Testis (tissue), 3 donors: ENCODE results near the gene CLMN. TPM values are rescaled to one million over a fixed set of nuclear protein-coding genes. Genes with fewer than 3 reads are reported as not detected.

Experiments used
- DNase-seq: peaks from one replicate; pipeline ENCODE4 v3.0.0-alpha.2; 2019
- H3K27ac ChIP-seq, 2 donors: fragments of 200-600 bp; sonication (generic); one replicate each; pipeline ENCODE4 v1.5.1; 2019
- H3K27me3 ChIP-seq: fragments of 200-600 bp; sonication (generic); one replicate; pipeline ENCODE4 v1.5.1; 2019
- H3K36me3 ChIP-seq: fragments of 200-600 bp; sonication (generic); one replicate; pipeline ENCODE4 v1.5.1; 2017; ENCODE audit warnings: low read depth; ENCODE audit errors: missing control alignments
- H3K4me1 ChIP-seq: fragments of 200-600 bp; sonication (generic); one replicate; pipeline ENCODE4 v1.5.1; 2019
- H3K4me3 ChIP-seq, 2 donors: fragments of 200-600 bp; sonication (generic); one replicate each; pipeline ENCODE4 v1.5.1; 2017 to 2019
- H3K9me3 ChIP-seq: fragments of 200-600 bp; sonication (generic); one replicate; pipeline ENCODE4 v1.5.1; 2017
- POLR2A ChIP-seq: fragments of 450-650 bp; IDR thresholded peaks from one replicate; pipeline ENCODE4 v1.6.1; 2017; ENCODE audit warnings: antibody characterized with exemption, mild to moderate bottlenecking, moderate library complexity
- WGBS, 2 donors: methylation state at CpG; one replicate each; pipeline ENCODE4 v1.1.5; 2018; 5-methylcytosine and 5-hydroxymethylcytosine counted together
- intact Hi-C: fragments of 100-400 bp; cut with DNase I; formaldehyde crosslinking; loops from one replicate; pipeline ENCODE4 v1.15.1; 2023; ENCODE audit warnings: low total_unique reads
- polyA plus RNA-seq: library from polyadenylated mRNA; stranded (reverse); fragments of 350-450 nt; fragmentation: Illumina TruSeq; extraction: RNeasy Lipid Tissue Mini Kit (QIAGEN cat#74804); gene quantifications from one replicate; pipeline ENCODE4 v1.2.3, GENCODE V29; 2014; ENCODE audit warnings: low read depth, low replicate concordance; ENCODE audit not compliant: insufficient read depth
- total RNA-seq, 2 donors: library from RNA; depleted of rRNA; stranded (reverse); fragments of >200 nt; gene quantifications; one replicate each; pipeline ENCODE4 v1.2.3, GENCODE V29; 2016
- TF ChIP-seq, protein P1 (sequence below), 3 experiments: fragments of 450-650 bp in 2 of 3; fragments of 200-600 bp in 1 of 3; sonication (generic) in 1 of 3; IDR thresholded peaks; one replicate each; pipeline ENCODE4 v1.5.1; 2016 to 2019; ENCODE audit warnings: antibody characterized with exemption in 3 of 3, mild to moderate bottlenecking in 2 of 3, moderate library complexity in 1 of 3

The CLMN gene
- total and polyA plus RNA-seq, 3 donors from 2014 or later: 35.9 to 134 (median 68.0) TPM

- Histone ChIP-seq H3K36me3 (no peaks in the 10 kb centered on the region), H3K27me3 (no peaks in the 10 kb centered on the region), H3K4me3 (no peak overlapping the region), H3K4me1 (no peaks in the 10 kb centered on the region), H3K27ac (no peak overlapping the region), H3K9me3 (no peaks in the 10 kb centered on the region)
- intact Hi-C loops: no loop called here
- 88 to 100% methylated on average over 1 to 2 of the region's 2 CpGs for WGBS, 2 donors
- DNase-seq: no peak
- no peak for TF ChIP-seq POLR2A
- TF ChIP-seq, protein P1, sequence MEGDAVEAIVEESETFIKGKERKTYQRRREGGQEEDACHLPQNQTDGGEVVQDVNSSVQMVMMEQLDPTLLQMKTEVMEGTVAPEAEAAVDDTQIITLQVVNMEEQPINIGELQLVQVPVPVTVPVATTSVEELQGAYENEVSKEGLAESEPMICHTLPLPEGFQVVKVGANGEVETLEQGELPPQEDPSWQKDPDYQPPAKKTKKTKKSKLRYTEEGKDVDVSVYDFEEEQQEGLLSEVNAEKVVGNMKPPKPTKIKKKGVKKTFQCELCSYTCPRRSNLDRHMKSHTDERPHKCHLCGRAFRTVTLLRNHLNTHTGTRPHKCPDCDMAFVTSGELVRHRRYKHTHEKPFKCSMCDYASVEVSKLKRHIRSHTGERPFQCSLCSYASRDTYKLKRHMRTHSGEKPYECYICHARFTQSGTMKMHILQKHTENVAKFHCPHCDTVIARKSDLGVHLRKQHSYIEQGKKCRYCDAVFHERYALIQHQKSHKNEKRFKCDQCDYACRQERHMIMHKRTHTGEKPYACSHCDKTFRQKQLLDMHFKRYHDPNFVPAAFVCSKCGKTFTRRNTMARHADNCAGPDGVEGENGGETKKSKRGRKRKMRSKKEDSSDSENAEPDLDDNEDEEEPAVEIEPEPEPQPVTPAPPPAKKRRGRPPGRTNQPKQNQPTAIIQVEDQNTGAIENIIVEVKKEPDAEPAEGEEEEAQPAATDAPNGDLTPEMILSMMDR (IDR thresholded peaks at IDR 0.05): no peak
These were observed 152.5 kb downstream of the CLMN start for GRCh38 chr14:95167177-95167576.

DNA sequence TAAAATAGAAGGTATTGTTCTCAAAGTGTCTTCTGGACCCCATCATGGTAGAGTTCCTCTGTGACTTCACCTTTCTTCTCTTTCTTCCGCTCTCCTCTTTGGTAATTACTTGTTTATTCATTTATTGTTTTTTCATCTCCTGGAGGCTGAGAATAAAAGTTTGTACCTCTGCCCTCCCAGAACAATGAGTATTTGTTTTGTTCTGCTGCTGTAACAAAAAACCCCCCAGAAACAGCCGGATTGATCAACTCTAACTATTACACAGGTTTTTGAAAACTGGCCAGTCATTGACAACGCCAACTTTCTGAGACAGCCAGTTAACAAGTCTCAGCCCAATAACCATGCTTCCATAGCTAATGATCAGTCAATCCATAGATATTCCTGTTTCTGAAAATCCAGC is 154.2 kb downstream of the CLMN start:
- 92 to 95% methylated on average over 3 of the region's 3 CpGs for WGBS, 2 donors
- H3K27me3 ChIP-seq: no peaks in the 10 kb centered on the region
- no peaks in the 10 kb centered on the region for H3K9me3 ChIP-seq
- H3K27ac ChIP-seq: no peak overlapping the region
- intact Hi-C loops: no loop called here
- no peaks in the 10 kb centered on the region for H3K4me1 ChIP-seq
- TF ChIP-seq, protein P1 (IDR thresholded peaks at IDR 0.05): no peak
- TF ChIP-seq POLR2A: no peak
- H3K4me3 ChIP-seq: no peak overlapping the region
- no peak for DNase-seq
- no peaks in the 10 kb centered on the region for H3K36me3 ChIP-seq

DNA sequence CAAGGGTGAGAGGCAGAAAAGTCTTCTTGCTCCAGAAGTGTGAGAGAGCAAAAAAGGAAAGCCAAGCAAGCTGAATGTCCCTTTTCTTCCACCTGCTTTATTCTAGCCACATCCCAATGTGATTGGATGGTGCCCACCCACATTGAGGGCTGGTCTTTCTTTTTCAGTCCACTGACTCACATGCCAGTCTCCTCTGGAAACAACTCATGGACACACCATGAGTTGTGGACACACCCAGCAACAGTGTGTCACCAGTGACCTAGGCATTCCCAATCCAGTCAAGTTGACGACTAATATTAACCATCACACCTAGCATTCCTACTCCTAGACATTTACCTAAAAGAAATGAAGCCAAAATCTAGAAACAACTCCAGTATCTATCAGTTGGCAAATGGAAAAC is 155.2 kb downstream of the CLMN start:
- intact Hi-C loops: no loop called here
- Histone ChIP-seq H3K4me3 (no peak overlapping the region), H3K4me1 (no peaks in the 10 kb centered on the region), H3K27ac (no peak overlapping the region), H3K9me3 (no peaks in the 10 kb centered on the region), H3K27me3 (no peaks in the 10 kb centered on the region), H3K36me3 (no peaks in the 10 kb centered on the region)
- DNase-seq: no peak
- 96 to 100% methylated on average over 1 of the region's 1 CpG for WGBS, 2 donors
- no peak for TF ChIP-seq POLR2A
- TF ChIP-seq, protein P1 (IDR thresholded peaks at IDR 0.05): no peak

- no peak for DNase-seq
- intact Hi-C loops: no loop called here
- WGBS, 2 donors: 82 to 85% methylated on average over 3 of the region's 3 CpGs
- Histone ChIP-seq H3K27ac (no peak overlapping the region), H3K4me3 (no peak overlapping the region), H3K9me3 (no peaks in the 10 kb centered on the region), H3K4me1 (no peaks in the 10 kb centered on the region), H3K36me3 (no peaks in the 10 kb centered on the region), H3K27me3 (no peaks in the 10 kb centered on the region)
- TF ChIP-seq, protein P1 (IDR thresholded peaks at IDR 0.05): no peak
- no peak for TF ChIP-seq POLR2A
These were observed 156.0 kb downstream of the CLMN start for GRCh38 chr14:95163666-95164065.

DNA sequence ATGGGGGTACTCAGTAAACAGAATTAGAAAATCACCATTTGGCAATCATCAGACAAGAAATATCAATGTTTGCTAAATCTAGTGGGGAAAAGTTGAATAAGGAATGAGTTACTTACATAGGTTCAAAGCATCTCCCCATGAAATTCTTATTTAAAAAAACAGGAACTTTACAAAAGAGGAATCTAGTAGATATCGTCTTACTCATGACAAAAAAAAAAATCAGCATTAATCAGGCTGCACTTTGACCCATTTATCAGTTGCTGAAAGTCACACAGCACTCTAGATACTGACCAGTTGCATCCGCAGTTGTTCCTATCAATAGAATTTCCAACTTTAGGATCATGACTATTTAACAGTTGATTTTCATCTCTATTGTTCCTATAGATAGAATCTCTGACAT is 156.6 kb downstream of the CLMN start:
- Histone ChIP-seq H3K27ac (no peak overlapping the region), H3K36me3 (no peaks in the 10 kb centered on the region), H3K9me3 (no peaks in the 10 kb centered on the region), H3K4me3 (no peak overlapping the region), H3K4me1 (peaks cover 2% of the 10 kb centered on the region), H3K27me3 (no peaks in the 10 kb centered on the region)
- TF ChIP-seq, protein P1 (IDR thresholded peaks at IDR 0.05): no peak
- no peak for TF ChIP-seq POLR2A
- DNase-seq: no peak
- intact Hi-C loops: no loop called here
- 74 to 76% methylated on average over 2 of the region's 2 CpGs for WGBS, 2 donors
